ENCODE measurements around the gene NXPE4. TPM values are rescaled to one million over a fixed set of nuclear protein-coding genes. Genes with fewer than 3 reads are reported as not detected.
"Not testable (repeated sequence)": the region's sequence is repeated elsewhere in the genome, so short reads cannot be mapped to it uniquely, and the experiment has no call there.

The NXPE4 gene
- total RNA-seq, 1 experiment from 2014 or later: not detected

GRCh38 chr11:114612686-114613085 lies 17.1 kb upstream of the NXPE4 start:
- in situ Hi-C loops (cut with HindIII; ENCODE audit: low pct_unique_long_range_greater_than_20kb, low sequenced_read_pairs) (no loop called here), intact Hi-C loops (cut with micrococcal nuclease; ENCODE audit: unreplicated experiment) (no loop called here)
- Histone ChIP-seq H3K36me3 (ENCODE audit: control insufficient read depth, insufficient read depth, low read length) (no peaks in the 10 kb centered on the region), H3K4me3 (ENCODE audit: low read depth in 2 of 2, low read length in 2 of 2) (no peak overlapping the region), H3K9me3 (ENCODE audit: control insufficient read depth, insufficient read depth, low read depth, low read length) (peaks cover 9% of the 10 kb centered on the region; the same call in 1 of the 2 replicates), H3K27me3 (ENCODE audit: control insufficient read depth, insufficient read depth, low read length) (no peaks in the 10 kb centered on the region), H3K4me1 (ENCODE audit: control insufficient read depth, insufficient read depth, low read length) (no peaks in the 10 kb centered on the region), H3K27ac (ENCODE audit: low read length) (no peak overlapping the region)
- ChIA-PET POLR2A (no interaction called here), CTCF (no interaction called here)
- BruUV-seq (replicated peaks): no TSS peak
- ATAC-seq (no peak), DNase-seq (ENCODE audit: low read depth, low spot score) (no peak)
- TF ChIP-seq, protein P1, sequence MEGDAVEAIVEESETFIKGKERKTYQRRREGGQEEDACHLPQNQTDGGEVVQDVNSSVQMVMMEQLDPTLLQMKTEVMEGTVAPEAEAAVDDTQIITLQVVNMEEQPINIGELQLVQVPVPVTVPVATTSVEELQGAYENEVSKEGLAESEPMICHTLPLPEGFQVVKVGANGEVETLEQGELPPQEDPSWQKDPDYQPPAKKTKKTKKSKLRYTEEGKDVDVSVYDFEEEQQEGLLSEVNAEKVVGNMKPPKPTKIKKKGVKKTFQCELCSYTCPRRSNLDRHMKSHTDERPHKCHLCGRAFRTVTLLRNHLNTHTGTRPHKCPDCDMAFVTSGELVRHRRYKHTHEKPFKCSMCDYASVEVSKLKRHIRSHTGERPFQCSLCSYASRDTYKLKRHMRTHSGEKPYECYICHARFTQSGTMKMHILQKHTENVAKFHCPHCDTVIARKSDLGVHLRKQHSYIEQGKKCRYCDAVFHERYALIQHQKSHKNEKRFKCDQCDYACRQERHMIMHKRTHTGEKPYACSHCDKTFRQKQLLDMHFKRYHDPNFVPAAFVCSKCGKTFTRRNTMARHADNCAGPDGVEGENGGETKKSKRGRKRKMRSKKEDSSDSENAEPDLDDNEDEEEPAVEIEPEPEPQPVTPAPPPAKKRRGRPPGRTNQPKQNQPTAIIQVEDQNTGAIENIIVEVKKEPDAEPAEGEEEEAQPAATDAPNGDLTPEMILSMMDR (IDR thresholded peaks at IDR 0.05): no peak
- TF ChIP-seq POLR2AphosphoS5 (IDR thresholded peaks at IDR 0.05; ENCODE audit: low read depth, low read length) (no peak), SIN3A (IDR thresholded peaks at IDR 0.05; ENCODE audit: borderline replicate concordance, insufficient read depth, low read depth, low read length) (no peak), TCF7L2 (IDR thresholded peaks at IDR 0.05; ENCODE audit: low read depth, low read length) (no peak)
- TF ChIP-seq, protein P2, sequence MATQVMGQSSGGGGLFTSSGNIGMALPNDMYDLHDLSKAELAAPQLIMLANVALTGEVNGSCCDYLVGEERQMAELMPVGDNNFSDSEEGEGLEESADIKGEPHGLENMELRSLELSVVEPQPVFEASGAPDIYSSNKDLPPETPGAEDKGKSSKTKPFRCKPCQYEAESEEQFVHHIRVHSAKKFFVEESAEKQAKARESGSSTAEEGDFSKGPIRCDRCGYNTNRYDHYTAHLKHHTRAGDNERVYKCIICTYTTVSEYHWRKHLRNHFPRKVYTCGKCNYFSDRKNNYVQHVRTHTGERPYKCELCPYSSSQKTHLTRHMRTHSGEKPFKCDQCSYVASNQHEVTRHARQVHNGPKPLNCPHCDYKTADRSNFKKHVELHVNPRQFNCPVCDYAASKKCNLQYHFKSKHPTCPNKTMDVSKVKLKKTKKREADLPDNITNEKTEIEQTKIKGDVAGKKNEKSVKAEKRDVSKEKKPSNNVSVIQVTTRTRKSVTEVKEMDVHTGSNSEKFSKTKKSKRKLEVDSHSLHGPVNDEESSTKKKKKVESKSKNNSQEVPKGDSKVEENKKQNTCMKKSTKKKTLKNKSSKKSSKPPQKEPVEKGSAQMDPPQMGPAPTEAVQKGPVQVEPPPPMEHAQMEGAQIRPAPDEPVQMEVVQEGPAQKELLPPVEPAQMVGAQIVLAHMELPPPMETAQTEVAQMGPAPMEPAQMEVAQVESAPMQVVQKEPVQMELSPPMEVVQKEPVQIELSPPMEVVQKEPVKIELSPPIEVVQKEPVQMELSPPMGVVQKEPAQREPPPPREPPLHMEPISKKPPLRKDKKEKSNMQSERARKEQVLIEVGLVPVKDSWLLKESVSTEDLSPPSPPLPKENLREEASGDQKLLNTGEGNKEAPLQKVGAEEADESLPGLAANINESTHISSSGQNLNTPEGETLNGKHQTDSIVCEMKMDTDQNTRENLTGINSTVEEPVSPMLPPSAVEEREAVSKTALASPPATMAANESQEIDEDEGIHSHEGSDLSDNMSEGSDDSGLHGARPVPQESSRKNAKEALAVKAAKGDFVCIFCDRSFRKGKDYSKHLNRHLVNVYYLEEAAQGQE (IDR thresholded peaks at IDR 0.05; ENCODE audit: insufficient read depth in 1 of 2, low read depth in 2 of 2, low read length in 1 of 2): no peak

DNA sequence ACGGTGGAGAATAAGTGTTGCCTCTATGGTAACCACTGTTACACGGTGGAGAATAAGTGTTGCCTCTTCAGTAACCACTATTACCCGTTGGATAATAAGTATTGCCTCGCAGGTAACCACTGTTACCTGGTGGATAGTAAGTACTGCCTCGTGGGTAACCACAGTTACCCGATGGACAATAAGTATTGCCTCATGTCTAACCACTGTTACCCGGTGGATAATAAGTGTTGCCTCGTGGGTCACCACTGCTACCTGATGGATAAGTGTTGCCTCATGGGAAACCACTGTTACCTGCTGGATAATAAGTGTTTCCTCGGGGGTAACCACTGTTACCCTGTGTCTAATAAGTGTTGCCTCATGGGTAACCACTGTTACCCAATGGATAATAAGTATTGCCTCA lies 16.6 kb upstream of the NXPE4 start:
- H3K36me3 ChIP-seq (ENCODE audit: control insufficient read depth, insufficient read depth, low read length); BruUV-seq (replicated peaks); H3K27me3 ChIP-seq (ENCODE audit: control insufficient read depth, insufficient read depth, low read length); ATAC-seq; CTCF ChIA-PET; H3K4me1 ChIP-seq (ENCODE audit: control insufficient read depth, insufficient read depth, low read length); H3K9me3 ChIP-seq (ENCODE audit: control insufficient read depth, insufficient read depth, low read depth, low read length); in situ Hi-C loops (cut with HindIII; ENCODE audit: low pct_unique_long_range_greater_than_20kb, low sequenced_read_pairs); H3K4me3 ChIP-seq (ENCODE audit: low read depth in 2 of 2, low read length in 2 of 2); H3K27ac ChIP-seq (ENCODE audit: low read length); POLR2A ChIA-PET; DNase-seq (ENCODE audit: low read depth, low spot score); intact Hi-C loops (cut with micrococcal nuclease; ENCODE audit: unreplicated experiment): not testable (repeated sequence)

GRCh38 chr11:114610984-114611944 lies 15.7 kb upstream of the NXPE4 start:
- TF ChIP-seq POLR2AphosphoS5 (IDR thresholded peaks at IDR 0.05; ENCODE audit: low read depth, low read length) (no peak), TCF7L2 (IDR thresholded peaks at IDR 0.05; ENCODE audit: low read depth, low read length) (no peak), SIN3A (IDR thresholded peaks at IDR 0.05; ENCODE audit: borderline replicate concordance, insufficient read depth, low read depth, low read length) (no peak)
- TF ChIP-seq, protein P2 (IDR thresholded peaks at IDR 0.05; ENCODE audit: insufficient read depth in 1 of 2, low read depth in 2 of 2, low read length in 1 of 2): no peak
- TF ChIP-seq, protein P1 (IDR thresholded peaks at IDR 0.05): no peak; the same call in 1 of the 2 replicates
- Histone ChIP-seq H3K4me1 (ENCODE audit: control insufficient read depth, insufficient read depth, low read length) (no peaks in the 10 kb centered on the region), H3K9me3 (ENCODE audit: control insufficient read depth, insufficient read depth, low read depth, low read length) (peaks cover 9% of the 10 kb centered on the region; the same call in 1 of the 2 replicates), H3K4me3 (ENCODE audit: low read depth in 2 of 2, low read length in 2 of 2) (no peak overlapping the region), H3K27ac (ENCODE audit: low read length) (no peak overlapping the region), H3K27me3 (ENCODE audit: control insufficient read depth, insufficient read depth, low read length) (no peaks in the 10 kb centered on the region), H3K36me3 (ENCODE audit: control insufficient read depth, insufficient read depth, low read length) (no peaks in the 10 kb centered on the region)
- ChIA-PET POLR2A (no interaction called here), CTCF (no interaction called here)
- intact Hi-C loops (cut with micrococcal nuclease; ENCODE audit: unreplicated experiment): no loop called here
- BruUV-seq (replicated peaks): no TSS peak
- in situ Hi-C loops (cut with HindIII; ENCODE audit: low pct_unique_long_range_greater_than_20kb, low sequenced_read_pairs): no loop called here
- no peak for ATAC-seq
- no peak for DNase-seq (ENCODE audit: low read depth, low spot score)

Data from Panc1 (cell line).